Fibroblast of skin of left quadriceps (primary cell): ENCODE measurements around the gene KRT80.

Experiments
- DNase-seq, 2 experiments: peaks; one replicate each; pipeline ENCODE4 v3.0.0-alpha.2; 2013; ENCODE audit warnings: low read depth in 2 of 2

Gene KRT80

DNA sequence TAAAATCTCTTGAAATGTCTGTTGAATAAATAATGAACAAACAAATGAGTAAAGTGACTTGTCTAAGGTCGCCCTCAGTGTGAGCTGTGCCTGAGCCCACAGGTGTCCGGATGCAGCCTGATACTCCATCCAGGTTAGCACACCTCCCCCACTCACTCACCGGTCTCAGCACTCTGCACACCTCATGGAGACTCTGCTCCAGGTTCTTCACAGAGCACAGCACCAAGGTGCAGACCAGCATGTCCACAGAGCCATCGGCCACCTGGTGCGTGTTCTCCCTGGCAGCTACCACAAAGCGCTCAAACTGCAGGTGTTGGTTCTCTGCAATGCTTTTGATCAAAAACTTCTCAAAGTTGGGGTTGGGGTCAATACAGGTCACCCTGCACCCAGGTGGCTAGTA lies 37.1 kb upstream of the KRT80 start:
- DNase-seq = no peak

DNA sequence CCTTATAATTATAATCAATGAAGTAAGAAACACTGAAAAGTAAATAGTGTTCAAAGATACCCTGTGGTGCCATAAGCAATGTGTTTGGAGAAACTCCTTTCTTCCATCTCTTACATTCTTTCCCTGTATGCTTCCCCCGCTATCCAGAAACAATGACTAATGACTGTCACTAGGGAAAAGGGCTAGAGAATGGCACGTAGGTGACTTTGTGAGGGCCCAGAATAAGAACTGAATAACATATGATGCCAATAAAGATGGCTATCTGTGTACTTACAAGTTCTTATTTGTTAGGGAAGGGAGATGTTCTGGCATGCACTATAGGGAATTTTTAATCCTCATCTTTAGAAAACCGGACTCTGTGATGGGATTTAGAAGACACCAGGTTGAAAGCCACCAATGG lies 36.6 kb upstream of the KRT80 start:
- DNase-seq = no peak

DNA sequence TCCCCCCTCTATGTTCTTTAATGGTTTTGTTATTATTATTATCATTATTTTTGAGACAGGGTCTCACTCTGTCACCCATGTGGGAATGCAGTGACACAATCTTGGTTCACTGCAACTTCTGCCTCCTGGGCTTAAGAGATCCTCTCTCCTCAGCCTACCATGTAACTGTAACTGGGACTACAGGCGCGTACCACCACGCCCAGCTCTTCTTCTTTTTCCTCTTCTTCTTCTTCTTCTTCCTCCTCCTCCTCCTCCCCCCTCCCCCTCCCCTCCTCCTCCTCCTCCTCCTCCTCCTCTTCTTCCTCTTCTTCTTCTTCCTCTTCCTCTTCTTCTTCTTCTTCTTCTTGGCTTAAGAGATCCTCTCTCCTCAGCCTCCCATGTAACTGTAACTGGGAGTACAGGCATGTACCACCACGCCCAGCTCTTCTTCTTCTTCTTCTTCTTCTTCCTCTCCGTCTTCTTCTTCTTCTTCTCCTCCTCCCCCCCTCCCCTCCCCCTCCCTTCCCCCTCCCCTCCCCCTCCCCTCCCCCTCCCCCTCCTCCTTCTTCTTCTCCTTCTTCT lies 35.9 kb upstream of the KRT80 start:
- no peak for DNase-seq

DNA sequence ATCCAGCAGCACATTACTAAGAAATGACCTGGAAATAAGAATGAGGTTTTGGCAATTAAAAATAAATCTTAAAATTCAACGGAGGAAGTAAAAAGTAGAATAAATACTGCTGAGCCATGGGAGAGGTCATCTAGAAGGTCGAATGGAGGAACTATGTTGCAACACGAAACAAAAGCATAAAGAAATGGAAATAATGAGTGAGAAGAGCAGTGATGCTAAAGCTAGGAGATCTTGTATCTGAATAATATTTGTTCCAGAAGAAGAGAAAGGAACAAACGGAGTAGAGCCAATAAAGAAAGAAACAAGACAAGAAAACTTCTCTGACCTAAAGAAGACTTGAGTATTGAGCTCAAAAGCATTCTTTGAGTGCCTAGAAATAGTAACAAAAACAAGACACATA lies 34.6 kb upstream of the KRT80 start:
- no peak for DNase-seq

DNA sequence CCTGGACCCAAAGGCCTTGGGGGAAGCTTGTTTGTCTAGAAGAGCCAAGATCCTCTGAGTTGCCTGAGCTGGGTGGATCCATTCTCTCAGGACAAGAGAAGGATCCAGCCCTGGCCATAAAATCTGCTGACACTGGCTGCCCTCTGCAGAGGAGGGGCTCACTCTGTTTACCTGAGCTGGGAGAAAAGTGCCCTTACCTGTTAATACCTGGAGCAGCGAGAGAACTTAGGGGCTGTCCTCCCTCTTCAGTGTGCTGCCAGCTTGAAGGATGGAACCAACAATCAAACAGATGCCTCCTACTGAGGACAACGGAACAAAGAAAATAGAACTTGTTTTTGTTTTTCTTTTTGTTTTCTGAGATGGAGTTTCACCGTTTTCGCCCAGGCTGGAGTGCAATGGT lies 33.9 kb upstream of the KRT80 start:
- no peak for DNase-seq

DNA sequence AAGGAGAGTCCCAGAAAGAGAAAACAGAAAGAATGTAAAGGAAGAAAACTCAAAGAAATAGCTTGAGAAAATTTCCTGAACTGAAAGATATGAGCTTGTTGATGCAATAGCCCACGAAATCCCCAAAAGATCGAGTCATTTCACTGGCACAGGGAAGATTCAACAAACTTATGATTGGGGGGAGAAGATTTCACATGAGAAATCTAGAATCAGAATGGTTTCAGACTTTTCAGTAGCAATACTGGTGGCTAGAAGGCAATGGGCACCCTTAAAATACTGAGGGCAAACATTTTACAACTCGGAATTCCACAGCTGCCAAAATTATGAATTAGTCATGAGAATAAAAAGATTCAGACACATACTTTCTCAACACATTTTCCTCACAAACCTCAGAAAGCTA lies 32.3 kb upstream of the KRT80 start:
- DNase-seq = no peak

DNA sequence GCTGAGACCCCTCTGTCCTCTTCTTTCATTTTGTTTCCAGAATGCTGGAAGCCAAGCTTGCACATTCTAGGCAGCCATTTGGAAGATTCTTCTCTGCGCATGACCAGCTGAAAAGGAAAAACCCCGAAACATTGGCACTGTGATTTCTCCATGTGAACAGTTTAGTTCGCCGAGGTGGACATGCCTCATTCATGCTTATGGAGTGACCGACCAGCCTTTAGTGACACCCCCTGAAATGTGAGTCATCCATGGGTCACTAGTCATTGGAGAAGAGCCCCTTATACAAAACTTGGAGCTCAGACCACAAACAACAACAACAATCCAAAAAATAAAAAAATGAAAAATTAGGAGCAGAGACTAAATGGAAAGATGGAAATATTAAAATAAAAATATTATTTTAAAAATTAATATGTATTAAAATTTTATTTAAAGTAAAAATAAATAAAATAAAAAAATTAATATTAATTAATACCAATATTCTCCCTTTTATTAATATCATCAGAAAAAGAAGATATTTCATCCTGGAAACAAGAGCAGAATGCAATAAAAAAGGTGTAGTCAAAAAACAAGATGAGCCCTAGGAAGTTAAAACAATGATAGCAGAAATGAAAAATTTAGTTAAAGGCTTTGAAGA lies 31.7 kb upstream of the KRT80 start:
- no peak for DNase-seq

DNA sequence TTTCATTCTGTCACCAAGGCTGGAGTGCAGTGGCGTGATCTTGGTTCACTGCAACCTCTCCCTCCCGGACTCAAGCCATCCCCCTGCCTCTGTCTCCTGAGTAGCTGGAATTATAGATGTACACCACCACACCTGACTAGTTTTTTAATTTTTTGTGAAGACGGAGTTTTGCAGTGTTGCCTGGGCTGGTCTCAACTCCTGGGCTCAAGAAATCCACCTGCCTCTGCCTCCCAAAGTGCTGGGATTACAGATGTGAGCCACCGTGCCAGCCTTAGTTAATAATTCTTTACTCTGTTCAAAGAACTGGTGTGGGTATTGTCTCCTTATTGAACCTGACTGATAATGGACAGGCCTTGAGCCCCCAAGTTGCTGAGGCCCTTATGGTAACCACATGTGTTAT lies 30.9 kb upstream of the KRT80 start:
- DNase-seq = no peak

DNA sequence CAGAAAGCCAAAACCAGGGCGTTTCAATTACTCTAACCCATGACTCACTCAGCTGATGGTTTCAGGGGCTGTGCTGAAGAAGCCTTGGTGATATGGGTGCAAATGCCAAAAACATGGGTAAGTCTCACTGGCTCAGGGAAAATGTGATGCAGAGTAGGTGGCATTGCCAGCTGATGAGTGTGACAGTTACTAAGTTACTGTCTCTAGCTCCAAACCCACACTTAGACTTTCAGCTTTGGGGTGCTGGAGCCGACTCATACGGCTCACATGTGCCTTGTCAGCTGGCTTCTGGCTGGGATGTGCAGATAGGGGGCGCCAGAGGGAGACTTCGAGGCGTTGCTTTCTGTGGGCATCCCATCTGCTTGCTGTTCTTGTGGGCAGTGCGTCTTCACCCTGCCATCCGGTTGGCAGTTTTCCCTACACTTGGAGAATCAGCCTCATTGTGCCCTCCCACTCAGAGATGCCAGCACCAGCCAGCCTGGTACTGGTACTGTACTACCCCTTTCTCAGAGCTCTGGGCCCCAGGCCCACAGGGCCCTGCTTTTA lies 30.2 kb upstream of the KRT80 start:
- no peak for DNase-seq

DNA sequence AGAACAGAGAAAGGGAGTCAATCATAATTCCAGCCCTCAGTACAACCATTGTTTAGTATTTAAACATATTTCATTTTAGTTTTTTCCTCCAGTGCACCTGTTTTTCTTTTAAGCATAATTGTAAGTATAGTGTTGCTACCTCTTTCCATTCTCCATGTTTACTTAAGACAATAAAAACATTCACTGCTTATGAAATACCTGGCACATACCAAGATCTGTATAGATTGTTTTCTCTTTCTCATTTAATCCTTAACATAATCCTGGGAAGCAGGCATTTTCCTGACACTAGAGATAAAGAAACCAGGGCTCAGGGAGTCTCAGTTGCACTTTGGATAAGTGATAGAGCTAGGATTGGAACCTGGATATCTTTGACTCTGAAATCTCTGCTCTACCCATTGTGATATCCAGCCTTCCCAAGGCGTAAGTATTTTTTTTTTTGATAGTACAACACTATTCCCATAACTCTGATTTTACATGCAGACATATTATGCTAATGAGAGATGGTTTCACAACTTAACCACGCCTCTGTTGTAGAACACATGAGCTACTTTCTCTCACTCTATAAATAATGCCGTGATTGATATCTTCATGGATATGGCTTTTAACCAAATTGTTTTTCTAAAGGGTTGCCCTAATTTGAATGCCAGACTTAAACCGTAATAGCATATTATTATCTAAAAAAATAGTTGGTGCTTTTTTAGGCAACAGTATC lies 29.4 kb upstream of the KRT80 start:
- no peak for DNase-seq

DNA sequence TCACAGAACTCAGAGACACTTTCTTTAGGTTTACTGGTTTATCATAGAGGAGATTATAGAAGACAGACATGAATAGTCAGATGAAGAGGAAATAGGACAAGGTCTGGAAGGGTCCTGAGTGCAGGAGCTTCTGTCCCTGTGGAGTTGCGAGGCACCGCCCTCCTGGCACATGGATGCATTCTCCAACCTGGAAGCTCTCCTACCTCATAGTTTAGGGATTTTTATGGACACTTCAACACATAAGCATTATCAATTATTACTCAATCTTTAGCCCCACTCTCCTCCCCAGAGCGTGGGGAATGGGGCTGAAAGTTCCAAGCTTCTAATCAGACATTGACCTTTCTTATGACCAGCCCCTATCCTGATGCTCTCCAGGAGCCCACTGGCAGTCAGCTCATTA lies 28.7 kb upstream of the KRT80 start:
- no peak for DNase-seq

DNA sequence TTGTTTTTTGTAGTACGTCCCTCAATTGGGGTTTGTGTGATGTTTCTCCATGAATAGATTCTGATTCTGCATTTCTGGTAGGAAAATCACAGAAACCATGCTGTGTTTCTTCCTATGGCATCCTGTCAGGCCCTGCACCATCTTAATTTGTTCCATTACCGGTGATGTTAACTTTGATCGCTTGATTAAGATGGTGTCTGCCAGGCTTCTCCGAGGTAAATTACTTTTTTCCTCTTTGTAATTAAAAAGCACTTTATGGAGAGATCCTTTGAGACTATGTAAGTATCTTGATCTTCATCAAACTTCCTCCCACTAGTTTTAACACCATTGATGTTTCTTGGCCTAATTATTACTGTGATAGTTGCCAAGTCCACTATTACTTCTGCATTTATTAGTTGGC lies 26.2 kb upstream of the KRT80 start:
- no peak for DNase-seq

DNA sequence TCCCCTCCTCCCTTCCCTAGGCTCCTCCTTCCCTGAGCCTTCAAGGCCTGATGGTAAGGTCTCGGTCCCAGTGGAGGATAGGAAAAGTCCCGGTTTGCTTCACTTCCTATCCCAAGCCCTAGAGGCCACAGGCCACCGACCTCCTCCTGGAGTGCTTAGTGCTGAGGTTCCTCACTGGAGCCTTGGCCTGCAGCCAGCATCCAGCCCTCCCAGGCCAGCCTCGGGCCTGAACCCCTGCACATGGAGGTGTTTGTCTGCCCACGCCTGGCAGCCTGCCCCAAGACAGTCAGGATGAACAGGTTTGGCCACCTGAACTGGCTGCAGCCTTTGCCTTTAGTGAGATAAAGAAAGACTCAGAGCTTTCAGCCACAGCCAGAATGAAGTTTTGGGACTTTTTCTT lies 25.4 kb upstream of the KRT80 start:
- no peak for DNase-seq

DNA sequence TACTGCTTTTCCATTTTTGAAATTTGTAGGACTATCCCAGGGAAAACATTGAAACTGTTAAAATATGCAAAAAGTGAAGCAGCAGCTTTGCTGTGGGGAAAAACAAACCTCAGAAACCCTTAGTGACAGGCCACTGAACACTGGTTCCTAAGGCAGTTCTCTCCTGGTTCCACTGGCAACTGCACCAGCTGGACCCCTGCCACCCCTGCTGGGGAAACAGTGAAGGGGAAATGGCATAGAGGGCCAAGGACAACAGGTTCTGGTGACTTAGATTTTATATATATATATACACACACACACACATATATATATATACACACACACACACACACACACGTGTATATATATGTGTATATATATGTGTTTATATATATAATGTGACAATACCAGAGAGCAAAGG lies 25.0 kb upstream of the KRT80 start:
- no peak for DNase-seq

DNA sequence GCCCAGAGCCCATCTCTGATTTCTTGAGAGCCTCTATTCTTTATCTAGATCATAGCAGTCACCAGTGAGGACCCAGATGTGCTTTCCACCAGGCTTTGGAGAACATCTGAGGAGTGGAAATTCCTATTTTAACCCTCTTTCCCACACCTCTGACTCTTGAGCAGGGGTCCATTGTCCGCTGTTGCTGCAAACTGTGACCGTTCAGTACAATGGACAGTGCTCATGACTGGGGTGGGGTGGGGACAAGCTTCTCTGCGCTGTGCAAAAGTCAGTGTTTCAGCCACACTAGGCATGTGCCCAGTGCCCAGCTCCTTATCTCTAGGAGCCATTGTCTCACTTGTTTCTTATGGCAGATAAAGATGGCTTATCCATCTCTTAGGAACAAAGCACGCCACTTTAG lies 24.3 kb upstream of the KRT80 start:
- no peak for DNase-seq

DNA sequence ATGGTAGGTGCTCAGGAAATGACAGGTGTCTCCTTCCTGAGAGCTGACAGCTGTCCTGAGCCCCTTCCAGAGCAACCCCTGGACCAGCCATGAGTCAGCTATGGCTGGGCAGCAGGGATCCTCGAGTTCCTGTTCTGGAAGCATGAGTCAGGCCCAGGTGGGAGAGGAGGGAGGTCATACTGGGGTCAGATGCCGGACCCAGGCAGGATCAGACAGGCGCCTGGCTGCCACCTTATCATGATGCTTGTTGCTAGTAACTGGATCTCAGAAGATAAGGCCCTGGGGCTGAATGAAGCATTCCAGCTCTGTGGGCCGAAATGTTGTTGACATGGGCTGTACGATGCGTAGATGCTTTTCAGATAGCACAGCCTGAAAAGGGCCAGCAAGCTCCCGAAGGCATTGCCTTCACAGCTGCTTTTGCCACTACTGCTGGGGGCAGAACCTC lies 23.8 kb upstream of the KRT80 start:
- no peak for DNase-seq

DNA sequence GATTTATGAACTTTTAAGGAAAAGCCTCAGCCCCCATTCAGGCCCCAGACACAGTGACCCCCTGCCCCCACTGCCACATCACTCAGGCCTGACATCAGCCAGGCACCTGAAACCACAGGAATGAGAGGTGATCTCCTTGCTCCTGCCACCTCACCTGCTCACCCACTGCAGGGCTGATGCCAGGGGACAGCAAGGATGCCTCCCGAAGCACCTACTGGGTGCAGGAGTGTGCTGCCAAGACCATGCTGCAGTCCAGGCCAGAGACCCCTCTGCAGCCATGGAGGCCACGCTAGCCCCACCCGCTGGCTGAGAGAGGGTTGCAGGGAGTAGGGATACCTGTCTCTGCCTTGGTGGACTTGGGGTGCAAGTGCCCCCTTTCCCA lies 22.6 kb upstream of the KRT80 start:
- no peak for DNase-seq

DNA sequence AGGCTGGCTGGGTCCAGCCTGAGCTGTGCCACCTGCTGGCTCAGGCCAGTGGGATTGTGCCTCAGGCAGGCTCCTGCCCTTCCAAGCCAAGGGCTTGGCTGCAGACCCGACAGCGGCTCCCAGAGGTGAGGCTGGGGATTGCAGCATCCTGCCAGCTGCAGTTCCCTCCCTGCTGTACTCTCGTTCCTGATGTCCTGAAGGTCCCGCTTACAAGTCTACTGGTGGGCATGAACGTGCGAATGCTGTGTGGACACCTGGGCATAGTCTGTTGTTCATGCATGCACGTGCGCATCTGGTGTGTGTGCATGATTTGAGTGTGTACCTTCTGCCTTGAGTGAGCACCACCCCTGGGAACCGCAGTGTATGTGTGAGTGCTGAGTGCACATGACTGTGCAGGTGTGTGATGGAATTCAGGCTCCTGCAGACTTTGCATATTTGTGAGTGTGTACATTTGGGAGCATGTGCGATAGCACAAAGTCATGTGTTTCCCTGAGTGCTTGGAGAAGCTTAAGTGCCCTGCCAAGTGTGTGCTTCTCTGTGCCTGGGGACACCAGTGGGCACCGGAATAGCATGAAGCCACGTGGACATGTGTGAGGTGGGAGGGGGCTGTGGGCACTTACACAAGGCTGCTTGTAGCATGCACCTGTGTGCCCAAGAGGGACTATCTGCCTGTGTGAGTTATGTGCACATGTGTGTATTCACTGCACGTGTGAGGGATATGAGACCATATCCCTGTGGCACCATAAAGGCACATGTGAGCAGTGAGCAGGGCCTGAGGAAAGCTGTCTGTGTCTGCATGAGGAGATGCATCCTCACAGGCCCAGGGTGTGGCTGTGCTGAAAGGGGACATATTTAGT lies 22.0 kb upstream of the KRT80 start:
- no peak for DNase-seq

DNA sequence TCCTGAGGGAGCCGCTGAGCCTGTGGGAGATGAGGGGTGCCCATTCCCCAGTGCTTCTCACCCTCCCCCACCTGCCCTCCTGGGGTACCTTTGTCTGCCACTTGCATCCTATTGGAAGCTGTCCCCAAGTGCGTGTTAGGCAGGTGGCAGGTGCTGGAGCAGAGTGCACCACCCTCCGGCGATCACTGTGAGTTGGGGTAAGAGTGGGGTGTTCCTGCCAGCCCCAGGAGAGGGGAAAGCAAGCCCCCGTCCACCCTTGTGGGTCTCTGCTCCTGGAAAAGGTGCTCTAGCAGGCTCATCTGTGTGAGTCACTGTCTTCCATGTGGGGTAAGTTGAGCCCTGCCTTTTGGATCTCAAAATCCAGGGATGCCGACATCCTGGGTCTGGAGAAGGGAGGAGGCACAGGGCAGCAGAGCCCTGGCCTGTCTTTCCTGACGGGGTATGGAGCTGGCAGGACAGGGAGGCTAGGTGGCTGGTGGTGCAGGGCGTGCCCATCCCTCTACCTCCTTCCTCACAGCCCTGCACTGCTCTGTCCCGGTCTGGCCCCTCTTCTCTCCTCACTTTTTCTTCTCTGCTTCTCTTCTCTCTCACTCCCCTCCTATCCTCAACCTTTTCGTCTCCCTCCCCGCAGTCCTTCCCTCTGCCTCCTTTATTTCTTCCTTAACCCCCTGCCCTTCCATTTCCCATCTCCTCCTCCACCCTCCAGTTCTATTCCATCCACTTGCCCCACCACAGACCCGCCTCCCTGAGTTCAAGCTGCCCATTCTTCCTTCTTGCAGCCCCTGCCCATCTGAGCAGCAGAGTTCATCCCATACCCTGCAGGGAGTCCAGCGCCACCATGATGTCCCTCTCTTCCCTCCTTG lies 21.1 kb upstream of the KRT80 start:
- DNase-seq = no peak

DNA sequence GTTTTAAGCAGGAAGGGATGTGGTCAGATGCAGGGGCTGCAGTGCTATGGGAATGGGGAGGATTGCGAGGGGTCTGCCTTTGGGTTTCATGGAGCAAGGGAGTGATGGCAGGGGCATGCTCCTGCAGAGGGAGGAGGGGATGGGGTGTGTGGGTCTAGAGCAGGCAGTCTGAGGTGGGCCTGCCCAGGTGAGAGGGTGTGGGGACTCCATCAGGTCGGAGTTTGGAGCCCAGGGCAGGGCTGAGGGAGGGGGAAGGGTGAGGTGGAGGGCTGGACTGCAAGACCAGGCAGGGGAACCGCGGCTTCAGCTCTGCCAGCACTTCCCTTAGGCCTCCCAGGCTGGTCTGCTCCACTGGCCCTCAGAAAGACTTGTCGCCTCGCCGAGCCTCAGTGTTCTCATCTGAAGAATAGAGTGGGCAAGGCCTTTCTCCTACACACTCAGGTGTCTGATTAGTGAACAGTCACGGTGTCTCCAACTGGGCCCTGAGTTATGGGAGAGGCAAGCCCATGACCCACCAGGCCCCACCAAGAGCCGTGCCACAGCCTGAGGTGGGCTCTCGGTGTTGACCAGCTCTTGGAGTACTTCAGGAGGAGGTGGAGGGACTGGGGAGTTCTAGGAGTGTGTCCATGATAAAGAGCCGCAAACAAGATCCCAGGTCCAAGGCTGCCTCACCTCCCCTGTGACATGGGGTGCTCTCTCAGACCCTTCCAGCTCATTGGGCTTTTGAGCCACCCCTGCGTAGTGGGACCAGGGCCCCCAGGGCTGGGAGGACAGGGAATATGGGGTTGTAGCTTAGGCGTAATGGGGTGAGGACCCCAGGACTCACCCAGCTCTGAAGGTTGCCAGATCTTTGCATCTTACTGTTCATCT lies 20.1 kb upstream of the KRT80 start:
- DNase-seq = no peak
